Middle frontal gyrus (tissue), 1 donor: ENCODE data around the gene CCDC102A.
A peak's percentile ranks its signal among the peaks of the same experiment; 100 is the strongest.

Experiments used
- DNase-seq: peaks from one replicate; pipeline ENCODE4 v3.0.0-alpha.2; 2015; ENCODE audit warnings: low spot score; ENCODE audit errors: extremely low spot score

The CCDC102A gene

DNA sequence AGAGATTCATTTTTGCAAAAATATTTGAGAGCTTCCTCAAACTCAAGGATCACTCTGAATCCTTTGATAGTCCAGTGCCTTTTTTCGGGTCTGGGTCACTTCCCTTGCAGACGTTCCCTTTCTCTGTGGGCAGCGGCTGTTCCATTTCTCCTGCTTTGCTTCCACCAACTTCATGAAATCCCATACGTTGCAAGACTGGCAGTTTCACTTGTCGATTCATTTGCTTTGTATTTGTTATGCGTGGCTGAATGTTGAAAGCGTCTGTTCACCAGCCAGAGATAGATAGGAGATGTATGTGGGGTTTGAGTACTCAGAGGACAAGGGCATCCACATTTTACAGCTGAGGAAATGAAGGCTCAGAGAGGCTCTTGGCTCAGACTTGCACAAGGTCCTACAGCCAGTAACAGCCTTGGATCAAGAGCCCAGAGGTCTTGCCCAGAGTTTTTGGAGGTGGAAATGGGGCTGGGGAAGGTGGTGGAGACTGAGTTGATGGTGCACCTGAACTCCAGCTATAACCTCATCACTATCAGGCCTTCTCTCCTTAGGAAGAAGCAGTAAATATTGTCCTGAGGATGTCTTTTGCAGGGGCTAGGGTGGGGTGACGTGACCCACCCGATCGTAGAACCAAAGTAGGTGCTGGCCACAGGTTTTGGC lies 1.3 kb upstream of the CCDC102A start:
- no peak for DNase-seq

DNA sequence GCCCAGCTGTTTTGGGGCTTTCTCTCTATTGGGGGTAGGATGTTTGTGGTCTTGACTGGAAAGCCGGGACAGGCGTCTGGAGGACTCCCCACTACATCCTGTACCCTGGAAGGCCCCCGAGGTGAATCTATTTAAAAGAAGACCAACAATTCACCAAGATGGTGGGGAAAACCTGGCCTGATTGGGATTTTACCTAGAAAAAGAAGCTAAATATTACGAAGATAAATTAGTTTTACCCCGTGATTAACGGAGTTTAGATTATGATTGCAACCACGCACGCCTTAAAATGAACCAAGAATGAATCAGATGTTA lies 779 bp upstream of the CCDC102A start:
- no peak for DNase-seq

DNA sequence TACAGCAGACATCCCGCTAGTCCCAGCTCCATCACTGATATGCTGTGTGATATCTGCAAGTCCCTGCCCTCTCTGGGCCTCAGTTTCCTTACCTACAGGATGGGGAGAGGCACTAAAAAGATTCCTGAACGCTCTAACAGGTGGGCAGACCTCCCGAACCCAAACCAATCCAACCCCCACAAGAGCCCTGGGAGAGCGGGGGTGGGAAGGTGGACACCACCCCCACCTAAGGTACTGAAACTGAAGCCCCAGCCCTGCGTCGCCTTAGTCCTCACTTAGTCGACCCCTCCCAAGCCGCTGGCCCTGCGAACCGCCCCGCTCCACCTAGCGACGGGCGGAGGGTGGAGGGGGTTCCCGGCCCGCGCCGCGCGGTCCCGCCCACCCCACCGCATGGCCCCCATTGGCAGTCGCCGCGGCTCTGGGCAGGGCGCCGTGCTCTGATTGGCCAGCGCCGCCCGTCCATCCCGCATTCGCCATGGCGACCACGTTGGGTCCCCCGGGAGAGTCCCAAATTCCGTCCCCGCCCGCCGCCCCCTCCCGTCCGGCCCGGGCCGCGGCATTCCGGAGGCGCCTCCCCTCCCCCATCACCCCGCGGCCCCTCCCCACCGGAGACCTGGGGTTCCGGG lies 578 bp downstream of the CCDC102A start:
- peak; percentile 55 for DNase-seq

- no peak for DNase-seq
Observed at GRCh38 chr16:57534881-57535658, 1.3 kb downstream of the CCDC102A start.

GRCh38 chr16:57534337-57534880 lies 2.0 kb downstream of the CCDC102A start:
- no peak for DNase-seq

GRCh38 chr16:57533431-57534336 lies 2.7 kb downstream of the CCDC102A start:
- no peak for DNase-seq

- DNase-seq = no peak
Observed at GRCh38 chr16:57532266-57532625, 4.1 kb downstream of the CCDC102A start.

- no peak for DNase-seq
Observed at GRCh38 chr16:57531635-57532265, 4.6 kb downstream of the CCDC102A start.

- DNase-seq = no peak
Observed at GRCh38 chr16:57531253-57531575, 5.2 kb downstream of the CCDC102A start.

DNA sequence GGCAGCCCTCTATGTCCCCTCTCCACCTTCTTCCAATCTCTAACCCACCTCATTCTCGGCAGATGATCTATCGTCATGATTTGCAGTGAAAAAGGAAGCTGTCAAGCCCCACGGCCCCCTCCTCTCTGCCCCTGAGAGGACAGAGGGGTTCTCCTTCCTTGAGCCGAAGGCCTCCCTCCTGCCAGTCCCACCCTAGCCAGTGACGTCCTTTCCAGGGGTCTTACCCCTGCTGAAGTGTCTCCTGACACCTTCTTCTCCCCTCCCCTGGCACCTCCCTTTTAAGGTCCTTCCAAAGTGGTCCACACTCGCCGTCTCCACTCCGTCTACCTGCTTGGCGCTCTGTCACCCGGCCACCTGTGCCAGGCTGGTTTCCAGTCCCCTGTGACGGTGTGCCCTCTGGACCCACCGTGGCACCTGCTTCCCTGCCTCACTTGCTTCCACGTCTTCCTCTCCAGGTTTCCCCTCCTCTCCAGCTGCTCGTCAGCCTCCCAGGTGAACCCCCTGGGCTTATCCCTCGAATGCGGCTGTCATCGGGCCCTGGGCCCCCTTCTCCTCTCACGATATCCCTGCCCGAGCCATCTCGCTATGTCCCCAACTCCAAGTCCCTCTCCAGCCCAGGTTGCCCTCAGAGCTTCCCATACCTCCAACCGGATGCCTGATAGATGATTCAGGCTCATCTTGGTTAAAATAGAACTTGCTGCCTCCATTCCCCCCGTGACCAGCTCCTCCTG lies 5.7 kb downstream of the CCDC102A start:
- DNase-seq = no peak

DNA sequence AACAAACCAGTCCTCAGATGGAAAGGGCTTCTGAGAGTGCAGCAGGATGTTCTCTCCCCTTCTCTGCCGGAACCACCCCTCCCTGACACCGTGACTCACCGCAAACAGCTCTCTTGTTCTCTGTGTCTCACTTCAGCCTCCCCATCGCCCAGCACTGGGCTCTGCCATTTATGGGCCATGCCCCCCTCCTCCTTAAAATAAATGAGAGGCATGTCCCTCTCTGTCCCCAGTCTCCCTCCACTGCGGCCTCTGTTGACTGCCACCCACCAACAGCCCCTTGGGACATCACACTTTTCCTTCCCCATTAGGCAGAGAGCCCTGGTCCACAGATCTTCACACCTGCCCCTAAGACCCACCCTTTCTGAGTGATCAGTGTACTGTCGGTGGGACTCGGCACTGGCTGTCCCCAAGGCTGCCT lies 6.3 kb downstream of the CCDC102A start:
- no peak for DNase-seq

DNA sequence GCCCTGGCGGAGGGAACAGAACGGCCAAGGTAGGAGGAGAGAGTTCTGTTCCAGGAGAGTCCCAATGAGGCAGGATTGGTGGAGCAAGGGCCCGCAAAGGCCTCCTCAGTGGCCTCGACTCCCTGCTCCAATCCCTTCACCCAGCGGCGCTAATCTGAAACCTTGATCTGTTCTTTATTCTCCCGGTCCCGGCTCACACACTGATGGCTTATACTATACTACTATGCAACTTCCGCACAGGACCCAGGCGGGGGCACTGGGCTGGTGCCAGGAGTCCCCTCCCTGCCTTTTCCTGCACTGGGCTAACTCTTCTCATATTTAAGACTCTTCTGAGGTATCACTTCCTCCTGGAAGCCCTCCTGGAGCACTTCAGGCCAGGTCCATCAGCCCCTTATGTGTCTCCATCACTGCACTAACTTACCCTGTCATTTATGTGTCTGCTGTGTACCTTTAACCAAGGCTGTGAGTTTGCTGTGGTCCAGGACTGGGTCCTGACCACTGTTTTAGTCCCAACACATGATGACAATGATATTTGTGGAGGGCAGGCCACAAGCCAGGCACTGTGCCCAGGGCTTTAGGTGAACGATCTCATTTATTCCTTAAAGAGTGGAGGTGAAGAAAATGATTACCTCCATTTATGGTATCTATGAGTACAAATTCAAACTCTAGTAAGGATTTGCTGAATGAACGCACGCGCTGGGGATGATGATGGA lies 6.8 kb downstream of the CCDC102A start:
- no peak for DNase-seq

GRCh38 chr16:57528499-57529390 lies 7.6 kb downstream of the CCDC102A start:
- DNase-seq = no peak

DNA sequence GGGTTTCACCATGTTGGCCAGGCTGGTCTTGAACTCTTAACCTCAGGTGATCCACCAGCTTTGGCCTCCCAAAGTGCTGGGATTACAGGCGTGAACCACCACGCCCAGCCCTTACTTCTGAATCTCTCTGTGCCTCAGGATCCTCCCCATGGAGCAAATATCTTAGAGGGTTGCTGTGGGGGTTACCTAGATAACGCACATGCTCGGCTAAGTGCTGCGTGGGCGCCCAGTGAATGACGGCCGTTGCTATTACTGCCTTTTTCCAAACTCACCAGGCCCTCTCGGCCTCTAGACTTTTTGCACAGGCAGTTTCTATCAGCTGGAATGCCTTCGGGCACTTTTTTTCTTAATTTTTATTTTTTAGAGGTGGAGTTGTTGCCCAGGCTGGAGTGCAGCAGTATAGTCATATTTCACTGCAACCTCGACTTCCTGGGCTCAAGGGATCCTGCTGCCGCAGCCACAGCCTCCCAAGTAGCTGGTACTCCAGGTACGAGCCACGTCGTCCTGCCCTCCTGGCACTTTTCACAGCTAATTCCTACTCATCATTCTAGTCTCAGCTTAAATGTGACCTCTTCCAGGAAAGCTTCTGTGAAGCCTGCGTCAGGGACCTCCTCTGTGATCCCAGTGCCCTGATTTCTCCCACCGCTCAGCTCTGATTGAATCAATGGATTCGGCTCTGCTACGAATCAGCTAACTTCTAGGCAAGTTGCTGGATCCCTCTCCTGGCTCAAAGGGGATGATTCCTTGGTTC lies 8.6 kb downstream of the CCDC102A start:
- DNase-seq = no peak

DNA sequence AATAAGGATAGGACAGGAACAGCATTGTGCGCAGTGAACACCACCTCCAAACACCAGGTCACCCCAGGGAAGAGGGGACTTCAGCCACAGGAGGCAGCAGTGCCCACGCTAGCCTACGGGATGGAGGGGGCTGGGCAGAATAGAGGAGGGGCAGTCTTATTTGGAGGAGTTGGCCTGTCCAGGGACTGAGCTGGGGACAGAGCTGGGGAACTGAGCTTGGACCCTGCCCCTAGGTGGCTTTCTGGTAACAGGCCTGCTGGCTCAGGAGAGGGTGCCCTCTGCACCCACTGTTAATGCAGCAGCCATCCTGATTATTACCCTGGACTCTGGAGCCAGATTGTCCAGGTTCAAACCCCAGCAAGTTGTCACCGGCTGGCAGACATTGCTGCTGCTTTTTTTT lies 9.3 kb downstream of the CCDC102A start:
- DNase-seq = no peak

DNA sequence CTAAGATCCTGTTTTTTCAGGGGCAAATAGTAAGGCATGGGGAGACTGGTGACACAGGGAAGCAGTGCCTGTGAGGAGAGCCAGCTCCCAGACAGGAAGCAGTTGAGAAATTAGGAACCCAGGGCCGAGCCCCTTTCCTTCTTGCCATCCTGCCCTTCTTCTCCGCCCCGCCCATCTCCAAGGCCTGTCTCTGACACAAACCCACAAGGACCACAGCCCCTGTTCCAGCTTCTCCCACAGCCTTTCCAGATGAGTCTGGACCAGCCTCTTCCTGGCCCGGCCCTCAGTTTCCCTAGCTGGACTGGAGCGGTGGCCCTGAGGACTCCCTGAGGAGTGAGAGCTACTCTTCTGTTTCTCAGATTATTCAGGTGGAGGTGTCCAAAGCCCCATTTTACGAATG lies 9.9 kb downstream of the CCDC102A start:
- DNase-seq = no peak

DNA sequence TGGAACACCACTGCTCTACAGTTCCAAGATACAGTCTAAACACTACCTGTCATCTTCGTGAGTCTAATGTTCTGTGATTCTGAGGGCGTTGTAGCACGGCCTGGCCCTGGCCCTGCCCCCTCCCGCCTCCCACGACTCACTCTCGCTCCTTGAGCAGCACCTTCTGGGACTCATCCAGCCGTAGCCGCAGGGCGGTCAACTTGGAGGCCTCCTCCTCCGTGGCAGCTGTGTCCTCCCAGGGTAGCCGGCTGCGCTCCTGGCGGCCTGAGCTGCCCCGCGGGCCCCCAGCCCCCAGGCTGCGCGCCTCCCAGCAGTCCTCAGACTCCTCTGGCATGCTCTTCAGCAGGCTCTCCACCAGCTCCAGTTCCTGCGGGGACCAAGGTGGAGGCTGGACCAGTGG lies 10.6 kb downstream of the CCDC102A start:
- DNase-seq = no peak

DNA sequence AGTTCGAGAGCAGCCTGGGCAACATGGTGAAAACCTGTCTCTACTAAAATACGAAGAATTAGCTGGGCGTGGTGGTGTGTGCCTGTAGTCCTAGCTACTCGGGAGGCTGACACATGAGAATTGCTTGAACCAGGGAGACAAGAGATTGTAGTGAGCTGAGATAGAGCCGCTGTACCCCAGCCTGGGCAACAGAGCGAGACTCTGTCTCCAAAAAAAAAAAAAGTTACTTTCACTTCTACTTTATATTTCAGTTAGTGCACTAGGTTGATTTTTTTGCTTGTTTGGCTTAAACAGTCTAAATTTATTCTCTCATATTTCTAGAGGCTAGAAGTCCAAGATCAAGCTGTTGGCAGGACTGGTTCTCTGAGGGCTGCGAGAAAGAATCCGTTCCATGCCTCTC lies 13.4 kb downstream of the CCDC102A start:
- DNase-seq = no peak
